GM04503 (cell line): Measurements from ENCODE around the gene FBLN7.
A peak's percentile ranks its signal among the peaks of the same experiment; 100 is the strongest.
"Not testable (repeated sequence)": the region's sequence is repeated elsewhere in the genome, so short reads cannot be mapped to it uniquely, and the experiment has no call there.

Source experiments
- DNase-seq: peaks from one replicate; pipeline ENCODE4 v3.0.0-alpha.2; 2012; ENCODE audit warnings: low read depth

Gene FBLN7

GRCh38 chr2:112138159-112139032 is at the start of gene FBLN7:
FBLN7 (plus strand) TSS chr2:112138385; CDS start chr2:112138656, 271 bp downstream.
- DNase-seq, result no peak

GRCh38 chr2:112089375-112089774 is 48.8 kb upstream of the FBLN7 start:
- no peak for DNase-seq

- no peak for DNase-seq
Observed at GRCh38 chr2:112092286-112093041, 45.7 kb upstream of the FBLN7 start.

- DNase-seq, result no peak
Observed at GRCh38 chr2:112093216-112093615, 45.0 kb upstream of the FBLN7 start.

- peak; percentile 27 for DNase-seq
Observed at GRCh38 chr2:112095681-112096080, 42.5 kb upstream of the FBLN7 start.

- no peak for DNase-seq
Observed at GRCh38 chr2:112096098-112096497, 42.1 kb upstream of the FBLN7 start.

GRCh38 chr2:112108178-112108832 is 29.9 kb upstream of the FBLN7 start:
- no peak for DNase-seq

- no peak for DNase-seq
Observed at GRCh38 chr2:112109278-112109677, 28.9 kb upstream of the FBLN7 start.

- no peak for DNase-seq
Observed at GRCh38 chr2:112110966-112111365, 27.2 kb upstream of the FBLN7 start.

- DNase-seq, result not testable (repeated sequence)
Observed at GRCh38 chr2:112113354-112113753, 24.8 kb upstream of the FBLN7 start.

- DNase-seq, result no peak
Observed at GRCh38 chr2:112118148-112118547, 20.0 kb upstream of the FBLN7 start.

- DNase-seq, result no peak
Observed at GRCh38 chr2:112121682-112122254, 16.4 kb upstream of the FBLN7 start.

- DNase-seq, result no peak
Observed at GRCh38 chr2:112129060-112129459, 9.1 kb upstream of the FBLN7 start.

GRCh38 chr2:112133344-112133743 is 4.8 kb upstream of the FBLN7 start:
- no peak for DNase-seq

- DNase-seq, result no peak
Observed at GRCh38 chr2:112134120-112134519, 4.1 kb upstream of the FBLN7 start.

GRCh38 chr2:112136096-112136495 is 2.1 kb upstream of the FBLN7 start:
- no peak for DNase-seq

GRCh38 chr2:112137516-112138158 is 548 bp upstream of the FBLN7 start:
- DNase-seq, result no peak

- DNase-seq, result not testable (repeated sequence)
Observed at GRCh38 chr2:112139033-112139614, 939 bp downstream of the FBLN7 start.

GRCh38 chr2:112139661-112140204 is 1.5 kb downstream of the FBLN7 start:
- DNase-seq, result not testable (repeated sequence)

- no peak for DNase-seq
Observed at GRCh38 chr2:112140205-112140802, 2.1 kb downstream of the FBLN7 start.
